IPS-11a (cell line): ENCODE measurements around the gene SLAMF6.

ENCODE experiments used
- H3K4me3 ChIP-seq: one replicate; pipeline ENCODE4 v1.5.1; 2013; ENCODE audit warnings: low read depth, low read length, control low read depth

Gene SLAMF6

GRCh38 chr1:160471253-160471652 is 51.8 kb downstream of the SLAMF6 start:
- H3K4me3 ChIP-seq: no peak overlapping the region

DNA sequence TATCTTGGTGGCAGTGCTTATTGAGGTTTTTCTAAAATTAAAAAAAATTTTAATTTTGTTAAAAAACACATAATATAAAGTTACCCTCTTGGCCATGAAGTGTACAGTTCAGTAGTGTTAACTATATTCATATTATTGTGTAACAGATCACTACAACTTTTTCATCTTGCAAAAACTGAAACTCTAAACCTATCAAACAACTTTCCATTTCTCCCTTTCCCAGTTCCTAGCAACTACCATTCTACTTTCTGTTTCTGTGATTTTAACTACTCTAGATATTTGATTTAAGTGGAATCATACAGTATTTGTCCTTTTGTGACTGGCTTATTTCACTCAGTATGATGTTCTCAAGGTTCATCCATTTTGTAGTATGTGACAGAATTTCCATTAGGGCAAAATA is 55.5 kb downstream of the SLAMF6 start:
- no peak overlapping the region for H3K4me3 ChIP-seq

DNA sequence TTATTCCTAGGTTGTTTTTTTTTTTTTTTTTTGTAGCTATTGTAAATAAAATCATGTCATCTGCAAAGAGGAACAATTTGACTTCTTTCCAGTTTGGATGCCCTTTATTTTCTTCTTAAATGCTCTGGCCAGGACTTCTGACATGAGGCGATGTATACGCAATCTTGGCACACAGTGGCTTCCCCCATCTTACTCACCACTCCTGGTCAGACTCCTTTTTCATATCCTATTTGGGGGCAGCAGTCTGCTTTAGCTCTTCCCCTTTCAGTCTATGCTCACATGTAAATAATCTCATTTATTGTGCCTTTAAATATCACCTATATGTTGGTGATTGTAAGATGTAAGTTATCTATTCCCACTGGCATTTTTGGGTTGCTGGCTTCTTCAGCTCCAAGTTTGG is 56.1 kb downstream of the SLAMF6 start:
- H3K4me3 ChIP-seq: no peak overlapping the region

DNA sequence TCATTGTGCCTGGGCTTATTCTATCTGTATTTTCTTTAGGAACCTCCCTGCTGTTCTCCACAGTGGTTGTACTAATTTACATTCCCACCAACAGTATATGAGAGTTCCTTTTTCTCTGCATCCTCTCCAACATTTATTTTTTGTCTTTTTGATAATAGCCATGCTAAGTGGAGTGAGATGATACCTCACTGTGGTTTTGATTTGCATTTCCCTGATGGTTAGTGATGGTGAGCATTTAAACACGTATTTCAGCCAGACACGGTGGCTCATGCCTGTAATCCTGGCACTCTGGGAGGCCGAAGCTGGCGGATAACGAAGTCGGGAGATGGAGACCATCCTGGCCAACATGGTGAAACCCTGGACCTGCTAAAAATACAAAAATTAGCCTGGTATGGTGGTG is 57.9 kb downstream of the SLAMF6 start:
- H3K4me3 ChIP-seq: no peak overlapping the region

DNA sequence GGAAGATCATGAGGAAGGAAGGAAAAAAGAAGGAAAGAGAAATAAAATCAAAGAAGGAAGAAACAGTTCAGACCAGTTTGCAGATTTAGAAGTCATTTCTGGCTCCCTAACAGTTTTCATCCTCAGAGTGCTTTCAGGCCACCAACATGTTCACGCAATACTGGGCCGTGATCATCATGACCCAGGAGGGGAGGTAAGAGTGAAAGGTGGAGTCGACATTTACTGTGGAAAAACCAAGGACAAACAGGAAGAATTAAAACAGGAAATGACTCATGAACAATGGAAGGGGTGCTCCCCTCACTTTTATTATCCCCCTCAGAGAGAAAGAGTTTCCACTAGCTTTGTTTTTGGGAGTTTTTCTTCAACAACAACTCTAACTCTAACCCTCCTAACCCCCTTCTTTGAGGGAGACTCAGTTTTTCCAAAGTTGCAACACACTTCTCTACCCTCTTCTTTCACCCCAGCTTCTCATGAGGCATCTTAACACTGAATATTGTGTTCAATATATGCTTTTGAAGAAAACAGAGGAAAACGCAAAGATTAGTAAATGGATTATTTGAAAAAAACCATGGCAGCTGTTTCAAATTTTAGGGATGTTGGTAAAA is 62.3 kb downstream of the SLAMF6 start:
- H3K4me3 ChIP-seq: no peak overlapping the region

GRCh38 chr1:160460214-160460642 is 62.8 kb downstream of the SLAMF6 start:
- no peak overlapping the region for H3K4me3 ChIP-seq

GRCh38 chr1:160459687-160460086 is 63.4 kb downstream of the SLAMF6 start:
- H3K4me3 ChIP-seq: no peak overlapping the region

DNA sequence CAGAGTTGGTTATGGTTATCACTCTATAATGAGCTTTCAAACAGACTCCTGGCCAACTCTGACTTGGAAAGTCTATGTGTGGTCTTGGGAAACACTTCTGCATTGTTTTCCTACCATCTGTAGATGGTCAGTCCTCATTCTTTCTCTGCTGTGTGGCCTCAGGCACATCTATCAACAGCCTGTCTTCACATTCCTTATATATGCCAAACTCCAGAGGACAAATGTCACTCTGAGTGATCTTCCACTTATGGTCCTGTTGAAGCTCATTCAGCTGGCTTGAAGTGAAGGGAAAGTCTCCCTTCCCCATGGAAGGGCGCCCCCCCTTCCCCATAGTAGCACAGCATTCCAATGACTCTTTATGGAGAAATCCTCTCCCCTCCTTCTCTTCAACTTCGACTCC is 64.0 kb downstream of the SLAMF6 start:
- no peak overlapping the region for H3K4me3 ChIP-seq

GRCh38 chr1:160455153-160455517 is 67.9 kb downstream of the SLAMF6 start:
- no peak overlapping the region for H3K4me3 ChIP-seq

- no peak overlapping the region for H3K4me3 ChIP-seq
Observed at GRCh38 chr1:160454371-160455152, 68.5 kb downstream of the SLAMF6 start.

GRCh38 chr1:160453443-160453842 is 69.6 kb downstream of the SLAMF6 start:
- H3K4me3 ChIP-seq: no peak overlapping the region

DNA sequence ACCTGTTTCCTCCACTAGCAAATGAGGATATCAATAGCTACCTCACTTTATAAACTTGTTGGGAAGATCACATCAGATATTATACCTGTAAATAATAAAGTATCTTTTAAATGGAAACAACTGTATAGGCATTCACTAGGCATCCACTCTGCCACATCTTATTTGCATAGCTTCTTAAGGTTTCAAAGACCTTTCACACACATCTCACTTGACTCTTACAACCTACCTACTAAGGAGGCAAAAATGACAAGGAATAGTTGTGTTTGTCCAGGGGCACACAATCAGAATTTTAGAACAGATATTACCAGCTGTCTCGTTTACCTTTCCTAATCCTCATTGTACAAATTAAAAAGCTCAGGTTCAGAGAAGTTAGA is 71.2 kb downstream of the SLAMF6 start:
- H3K4me3 ChIP-seq: no peak overlapping the region

GRCh38 chr1:160451119-160451858 is 71.8 kb downstream of the SLAMF6 start:
- no peak overlapping the region for H3K4me3 ChIP-seq

DNA sequence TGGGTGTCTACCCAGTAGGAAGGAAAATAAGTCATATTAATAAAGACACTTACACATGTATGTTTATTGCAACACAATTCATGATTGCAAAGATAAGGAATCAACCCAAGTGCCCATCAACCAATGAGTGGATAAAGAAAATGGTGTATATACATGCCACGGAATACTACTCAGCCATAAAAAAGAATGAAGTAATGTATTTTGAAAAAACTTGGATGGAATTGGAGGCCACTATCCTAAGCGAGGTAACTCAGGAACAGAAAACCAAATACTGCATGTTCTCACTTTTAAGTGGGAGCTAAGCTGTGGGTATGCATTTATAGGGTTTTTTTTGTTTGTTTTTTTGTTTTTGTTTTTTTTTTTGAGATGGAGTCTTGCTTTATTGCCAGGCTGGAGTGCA is 73.6 kb downstream of the SLAMF6 start:
- H3K4me3 ChIP-seq: no peak overlapping the region

DNA sequence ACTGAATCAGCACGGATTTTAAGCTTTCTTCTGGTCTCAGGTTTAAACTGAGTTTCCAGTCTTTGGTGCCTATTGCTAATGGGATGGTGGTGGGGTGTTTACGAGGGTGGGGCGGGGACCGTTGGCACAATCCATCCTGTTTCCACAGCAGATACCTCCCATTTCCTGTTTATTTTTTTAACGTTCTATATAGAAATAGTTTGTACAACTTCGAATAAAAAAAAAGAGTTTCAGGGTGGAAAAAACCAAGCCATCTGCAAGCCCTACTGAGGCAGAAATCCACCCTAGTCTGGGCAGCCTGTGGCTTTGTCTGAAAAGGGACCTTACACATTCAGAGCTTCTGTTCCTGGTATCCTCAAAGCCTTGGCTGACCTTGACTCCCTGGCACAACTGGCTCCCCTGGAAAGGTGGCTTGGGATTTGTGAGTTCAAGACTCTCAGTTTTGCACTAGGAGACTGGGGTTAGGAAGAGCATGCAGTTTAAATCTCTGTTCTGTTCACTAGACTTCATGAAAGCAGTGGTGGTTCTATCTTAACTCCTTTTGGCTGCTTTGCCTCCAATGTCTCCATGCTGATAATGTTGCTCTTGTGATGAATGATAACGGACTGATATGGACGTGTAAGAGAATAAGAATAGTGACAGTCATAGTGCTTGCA is 76.0 kb downstream of the SLAMF6 start:
- H3K4me3 ChIP-seq: no peak overlapping the region

DNA sequence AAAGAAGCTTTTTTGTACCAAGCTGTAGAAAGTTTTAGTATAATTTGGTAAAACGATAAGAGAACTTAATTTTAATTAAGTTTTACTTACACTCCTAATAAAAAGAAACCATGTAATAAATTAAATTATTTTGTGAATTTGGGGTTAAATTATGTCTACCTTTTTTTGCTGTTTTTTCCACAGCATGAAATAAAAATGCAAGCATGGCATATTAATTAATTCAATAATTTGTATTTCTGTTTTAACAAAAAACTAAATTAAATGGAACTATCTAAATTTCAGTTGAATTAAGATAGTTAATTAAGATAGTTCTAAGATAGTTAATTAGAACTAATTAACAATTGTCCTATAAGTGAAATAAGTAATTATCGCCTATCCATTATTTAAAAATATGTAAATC is 83.3 kb downstream of the SLAMF6 start:
- H3K4me3 ChIP-seq: no peak overlapping the region

- H3K4me3 ChIP-seq: no peak overlapping the region
Observed at GRCh38 chr1:160438935-160439334, 84.1 kb downstream of the SLAMF6 start.

GRCh38 chr1:160438317-160438918 is 84.6 kb downstream of the SLAMF6 start:
- H3K4me3 ChIP-seq: no peak overlapping the region

DNA sequence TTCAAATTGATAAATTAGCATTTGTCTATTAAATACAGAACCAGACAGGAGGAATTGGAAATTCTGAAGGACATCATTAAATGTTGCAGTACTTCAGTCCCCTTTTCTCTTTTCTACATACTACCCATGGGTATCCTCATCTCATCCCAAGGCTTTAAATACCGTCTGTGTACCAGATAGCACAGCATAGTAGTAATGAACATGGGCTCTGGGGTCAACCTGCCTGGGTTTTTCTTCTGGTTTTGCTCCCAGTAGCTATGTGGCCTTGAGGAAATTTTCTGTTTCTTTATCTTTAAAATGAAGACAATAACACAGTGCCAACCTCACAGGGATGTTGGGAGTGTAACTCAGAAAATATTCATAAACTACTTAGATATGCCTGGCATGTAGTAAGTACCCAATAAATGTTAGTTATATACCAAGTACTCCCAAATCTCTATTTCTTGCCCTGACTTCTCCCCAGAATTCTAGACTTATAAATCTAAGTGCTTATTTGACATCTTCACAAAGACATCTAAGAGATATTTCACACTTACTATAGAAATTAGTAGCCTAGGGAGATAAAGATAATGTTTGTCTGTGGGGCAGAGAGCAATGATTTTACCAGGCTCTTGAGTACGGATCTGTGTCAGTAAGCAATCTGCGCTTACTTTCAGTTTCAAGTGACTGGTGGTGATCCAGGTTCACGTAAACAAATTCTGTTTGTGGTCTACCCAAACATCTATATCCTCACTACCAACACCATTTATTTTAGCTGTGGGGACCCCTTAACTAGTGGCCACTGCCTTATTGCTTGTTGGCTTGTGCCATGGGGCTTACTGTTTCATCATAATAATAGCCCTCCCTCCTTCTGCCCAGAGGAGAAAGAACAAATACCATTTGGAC is 85.4 kb downstream of the SLAMF6 start:
- H3K4me3 ChIP-seq: no peak overlapping the region

DNA sequence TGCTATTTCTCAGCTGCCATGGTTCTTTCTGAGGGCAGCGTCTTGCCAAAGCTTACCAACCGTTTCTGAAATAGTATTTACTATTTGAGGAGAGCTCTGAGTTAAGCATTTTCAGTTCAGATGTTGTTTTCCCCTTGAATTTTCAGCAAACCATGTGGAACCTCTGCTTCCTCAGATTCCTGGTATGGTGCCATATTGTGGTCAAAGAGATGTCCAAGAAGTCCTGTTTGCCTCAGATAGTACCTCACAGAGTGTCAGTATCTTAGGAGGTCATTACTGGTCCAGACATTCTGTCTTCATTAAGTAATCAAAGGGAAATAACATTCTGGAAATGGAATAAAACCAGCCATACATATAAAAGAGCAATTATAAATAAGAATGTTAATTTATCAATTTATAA is 86.1 kb downstream of the SLAMF6 start:
- no peak overlapping the region for H3K4me3 ChIP-seq
